NCI-H2227 (cell line): ENCODE data around the gene IRGQ.
A peak's percentile ranks its signal among the peaks of the same experiment; 100 is the strongest.
"Not testable (repeated sequence)": the region's sequence is repeated elsewhere in the genome, so short reads cannot be mapped to it uniquely, and the experiment has no call there.

Source experiments
- DNase-seq: peaks from one replicate; lab custom pipeline; 2025; ENCODE audit not compliant: unreplicated experiment; lab: John Stamatoyannopoulos, UW

The IRGQ gene

DNA sequence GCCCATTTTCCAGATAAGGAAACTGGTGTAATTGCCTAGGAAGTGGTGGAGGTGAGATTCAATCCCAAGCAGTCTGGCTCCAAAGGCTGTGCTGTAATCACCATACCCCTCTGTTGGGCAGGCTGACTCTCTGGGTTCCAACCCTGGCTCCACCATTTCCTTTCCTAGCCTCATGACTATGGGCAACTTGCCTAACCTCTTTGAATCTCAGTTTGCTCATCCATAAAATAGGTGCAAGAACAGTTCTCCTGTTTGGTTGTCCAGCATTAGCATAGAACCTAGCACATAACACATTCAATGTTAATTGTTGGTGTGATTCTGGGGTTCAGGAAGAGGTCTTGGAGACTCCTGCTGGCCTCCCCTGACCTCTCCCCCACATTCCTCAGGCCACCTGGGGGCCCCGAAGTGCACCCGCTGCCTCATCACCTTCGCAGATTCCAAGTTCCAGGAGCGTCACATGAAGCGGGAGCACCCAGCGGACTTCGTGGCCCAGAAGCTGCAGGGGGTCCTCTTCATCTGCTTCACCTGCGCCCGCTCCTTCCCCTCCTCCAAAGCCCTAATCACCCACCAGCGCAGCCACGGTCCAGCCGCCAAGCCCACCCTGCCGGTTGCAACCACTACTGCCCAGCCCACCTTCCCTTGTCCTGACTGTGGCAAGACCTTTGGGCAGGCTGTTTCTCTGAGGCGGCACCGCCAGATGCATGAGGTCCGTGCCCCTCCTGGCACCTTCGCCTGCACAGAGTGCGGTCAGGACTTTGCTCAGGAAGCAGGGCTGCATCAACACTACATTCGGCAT is 2.7 kb upstream of the IRGQ start:
- DNase-seq, result no peak

DNA sequence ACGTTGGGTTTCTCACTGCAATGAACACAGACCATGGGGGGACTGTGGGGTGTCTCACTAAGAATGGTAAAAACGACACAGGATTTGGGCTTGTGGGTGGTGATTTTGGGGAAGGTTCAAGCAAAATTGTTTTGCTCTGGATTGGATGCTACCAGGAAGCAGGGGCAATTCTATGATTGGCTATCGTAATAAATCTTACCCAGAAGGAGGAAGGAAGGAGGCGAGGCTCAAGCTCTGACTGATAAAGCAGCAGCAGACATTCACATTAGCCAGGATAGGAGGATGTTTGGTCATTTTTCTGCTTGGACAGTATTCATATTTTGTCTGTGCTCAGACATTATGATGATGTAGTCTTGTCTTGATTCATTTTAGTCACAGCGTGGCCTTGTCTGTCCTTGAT is 1.9 kb upstream of the IRGQ start:
- no peak for DNase-seq

DNA sequence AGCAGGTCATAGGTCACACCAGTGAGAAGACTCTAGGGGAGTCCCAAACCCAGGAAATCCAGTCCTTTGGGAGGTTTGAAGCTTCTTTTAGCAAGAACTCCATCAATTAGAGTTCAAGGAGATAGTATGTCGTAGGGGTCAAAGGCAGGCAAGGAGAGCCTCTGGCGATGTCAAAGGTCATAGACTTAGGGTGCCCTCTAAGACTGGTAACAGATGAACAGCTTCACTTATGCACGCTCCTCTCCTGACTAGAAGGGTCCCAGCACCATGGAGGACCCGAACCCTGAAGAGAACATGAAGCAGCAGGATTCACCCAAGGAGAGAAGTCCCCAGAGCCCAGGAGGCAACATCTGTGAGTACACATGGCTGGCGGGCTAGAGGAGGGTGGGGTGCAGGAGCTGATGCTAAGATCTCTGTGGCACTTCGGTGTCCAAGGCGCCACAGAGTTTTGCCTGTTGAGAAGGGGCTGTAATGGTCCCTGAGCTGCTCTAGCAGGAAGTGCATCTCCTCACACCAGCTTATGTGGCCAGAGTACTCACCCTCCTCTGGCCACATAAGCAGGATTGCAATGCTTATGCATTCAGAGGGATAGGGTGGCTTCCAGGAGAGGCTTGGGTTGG is 1.0 kb upstream of the IRGQ start:
- DNase-seq, result no peak

DNA sequence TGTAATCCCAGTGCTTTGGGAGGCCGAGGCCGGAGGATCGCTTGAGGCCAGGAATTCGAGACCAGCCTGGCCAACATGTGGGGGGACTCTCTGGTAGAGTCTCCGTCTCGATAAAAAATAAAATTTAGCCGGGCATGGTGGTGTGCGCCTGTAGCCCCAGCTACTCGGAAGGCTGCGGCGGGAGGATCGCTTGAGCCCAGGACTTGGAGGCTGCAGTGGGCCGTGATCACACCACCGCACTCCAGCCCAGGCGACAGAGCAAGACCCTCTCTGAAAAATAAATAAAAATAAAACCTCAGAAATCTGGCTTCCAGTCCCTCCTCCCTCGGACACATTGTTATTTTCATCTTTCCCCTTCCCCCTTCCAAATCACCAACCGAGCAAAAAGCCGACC is 332 bp downstream of the IRGQ start:
- DNase-seq, result no peak

DNA sequence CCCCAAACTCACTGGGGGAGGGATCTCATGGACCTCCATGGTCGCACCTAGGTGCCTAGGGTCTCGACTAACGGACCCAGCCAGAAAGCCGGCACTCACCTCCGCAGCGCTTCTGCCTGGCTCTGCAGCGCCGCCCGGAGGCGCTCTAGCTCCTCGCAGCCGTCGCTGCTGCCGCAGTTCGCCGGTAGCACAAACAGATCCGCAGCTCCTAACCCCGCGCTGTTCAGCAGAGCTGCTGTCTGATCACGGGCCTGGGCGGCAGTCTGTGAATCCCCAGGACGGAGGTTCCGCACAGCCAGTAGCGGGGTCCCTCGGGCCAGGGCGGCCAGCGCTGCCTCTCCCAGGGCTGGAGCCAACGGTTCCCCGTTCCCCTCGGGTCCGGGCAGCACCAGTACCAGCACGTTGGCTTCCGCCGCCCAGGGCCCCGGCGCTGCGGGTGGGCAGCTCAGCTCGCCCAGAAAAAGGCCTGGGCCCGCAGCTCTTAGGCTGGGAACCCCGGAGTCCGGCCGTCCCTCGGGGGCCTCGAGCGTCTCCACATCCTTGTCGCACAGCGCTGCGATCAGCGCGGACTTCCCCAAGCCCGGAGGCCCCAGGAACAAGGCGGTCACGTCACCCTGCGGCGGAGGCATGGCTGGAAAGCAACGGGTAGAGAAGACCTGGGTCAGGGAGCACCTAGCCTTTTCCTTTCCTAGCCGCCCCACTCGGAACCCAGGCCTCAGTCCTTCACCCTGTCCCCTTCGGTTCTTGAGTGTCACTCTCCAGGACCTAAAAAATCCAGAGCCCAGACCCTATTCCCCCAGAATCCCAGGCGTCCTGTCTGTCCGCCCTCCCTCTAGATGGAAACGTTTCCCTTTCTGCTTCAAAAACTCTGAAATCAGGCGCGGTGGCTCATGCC is 977 bp downstream of the IRGQ start:
- DNase-seq, result peak; percentile 75

- DNase-seq, result no peak
Measured at GRCh38 chr19:43594081-43594697, 1.7 kb downstream of the IRGQ start.

GRCh38 chr19:43592800-43593350 is 3.1 kb downstream of the IRGQ start:
- DNase-seq, result no peak

DNA sequence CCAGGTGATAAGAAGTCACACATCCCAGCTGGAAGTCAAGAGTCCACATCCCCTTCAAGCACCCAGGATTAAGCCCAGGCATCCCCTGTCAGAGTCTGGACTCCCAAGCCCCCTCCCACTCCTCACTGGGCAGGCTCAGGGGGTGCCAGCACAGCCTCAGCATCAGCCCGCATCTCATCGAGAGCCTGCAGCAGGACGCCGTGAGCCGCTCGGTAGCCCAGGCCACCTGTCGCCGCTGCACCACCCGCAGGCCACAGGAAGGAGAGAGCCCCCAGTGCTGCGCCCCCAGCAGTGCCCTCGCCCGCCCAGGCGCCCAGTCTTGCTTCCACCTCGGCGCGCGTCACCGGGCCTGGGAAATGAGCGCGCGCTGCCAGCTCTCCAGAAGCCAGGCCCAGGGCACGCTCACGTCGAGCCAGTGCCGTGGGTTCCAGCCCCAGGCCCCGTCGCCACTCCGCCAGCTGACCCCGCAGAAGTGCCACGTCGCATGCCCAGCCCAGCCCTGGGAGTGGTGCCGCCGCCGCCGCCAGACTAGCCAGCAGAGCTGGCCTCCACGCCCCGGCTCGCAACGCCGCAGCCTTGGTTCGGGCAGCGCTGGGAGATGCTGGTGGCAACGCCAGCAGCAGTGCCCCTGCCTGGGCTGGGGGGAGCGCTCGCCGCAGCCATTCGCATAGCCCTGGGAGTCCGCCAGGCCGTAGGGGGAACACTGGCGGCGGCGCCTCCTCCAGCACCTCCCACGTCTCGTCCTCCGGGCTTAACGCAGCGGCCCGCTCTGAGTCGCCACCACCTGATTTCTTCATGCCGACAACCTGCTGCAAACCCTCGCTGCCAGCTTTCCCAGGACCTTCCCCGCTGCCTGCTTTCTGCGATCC is 3.8 kb downstream of the IRGQ start:
- DNase-seq, result no peak

GRCh38 chr19:43589678-43590077 is 6.3 kb downstream of the IRGQ start:
- DNase-seq, result no peak

GRCh38 chr19:43589277-43589676 is 6.7 kb downstream of the IRGQ start:
- no peak for DNase-seq

- DNase-seq, result not testable (repeated sequence)
Measured at GRCh38 chr19:43587029-43587428, 8.9 kb downstream of the IRGQ start.

DNA sequence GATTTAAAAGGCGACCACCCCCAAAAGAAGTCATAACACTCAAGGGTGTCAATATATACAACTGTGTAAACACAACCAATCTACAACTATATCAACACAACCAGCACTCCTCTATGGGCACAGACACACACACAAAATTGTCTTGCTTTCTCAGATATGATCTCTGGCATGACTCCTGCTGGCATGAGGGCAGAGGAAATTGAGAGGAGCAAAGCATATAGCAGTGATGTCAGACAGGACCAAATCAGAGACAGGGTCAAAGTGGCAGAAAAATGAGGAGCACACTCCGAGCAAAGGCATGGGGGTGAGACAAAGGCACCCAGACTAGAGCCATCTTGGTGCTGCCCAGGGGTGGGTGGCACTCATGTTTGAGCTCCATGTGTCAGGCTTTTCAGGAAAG is 9.6 kb downstream of the IRGQ start:
- no peak for DNase-seq

DNA sequence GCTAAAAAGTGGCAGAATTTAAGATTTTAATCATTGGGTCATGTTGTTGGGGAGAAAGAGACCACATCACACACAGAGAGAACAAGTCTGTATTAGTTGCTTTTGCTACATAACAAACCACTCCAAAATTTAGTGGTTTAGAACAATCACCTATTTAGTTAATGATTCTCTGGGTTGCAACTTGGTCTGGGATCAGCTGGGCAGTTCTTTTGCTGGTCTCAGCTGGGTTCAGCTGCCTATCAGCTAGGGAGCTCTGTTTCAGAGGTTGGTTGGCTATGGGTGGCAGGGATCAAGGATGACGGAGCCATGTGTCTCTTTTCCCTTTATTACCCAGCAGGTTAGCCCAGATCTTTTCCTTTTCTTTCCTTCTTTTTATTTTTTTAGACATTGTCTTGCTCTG is 11.4 kb downstream of the IRGQ start:
- DNase-seq, result no peak

DNA sequence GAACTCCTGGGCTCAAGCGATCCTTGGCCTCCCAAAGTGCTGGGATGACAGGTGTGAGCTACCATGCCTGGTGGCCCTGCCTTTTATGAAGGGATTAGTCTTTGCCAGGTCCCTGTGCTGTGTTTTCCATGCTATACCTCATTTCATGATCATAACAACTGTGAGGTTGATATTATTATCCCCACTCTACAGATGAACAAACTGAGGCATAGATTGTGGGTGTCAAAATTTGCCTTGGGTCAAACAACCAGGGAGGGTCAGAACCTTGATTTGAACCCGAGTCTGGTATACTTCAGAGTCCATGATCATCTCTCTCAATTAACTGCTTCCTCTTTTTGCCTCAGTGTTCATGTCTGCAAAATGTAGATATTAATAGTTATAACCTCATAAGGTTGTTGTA is 13.4 kb downstream of the IRGQ start:
- no peak for DNase-seq

DNA sequence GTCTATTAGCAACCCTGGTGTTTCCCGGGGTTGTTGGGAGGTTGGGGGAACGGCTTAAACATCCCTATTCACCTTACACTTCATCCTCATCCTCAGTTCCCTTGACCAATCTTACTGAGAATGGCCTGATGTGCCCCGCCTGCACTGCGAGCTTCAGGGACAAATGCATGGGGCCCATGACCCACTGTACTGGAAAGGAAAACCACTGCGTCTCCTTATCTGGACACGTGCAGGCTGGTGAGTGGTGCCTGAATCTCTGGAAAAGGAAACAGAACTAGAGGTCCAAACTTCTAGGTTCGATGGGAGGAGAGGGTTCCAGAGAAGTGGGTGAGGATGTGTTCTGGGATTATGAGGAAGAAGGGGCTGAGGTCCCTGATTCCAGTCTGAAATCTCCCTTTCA is 14.5 kb downstream of the IRGQ start:
- DNase-seq, result no peak

DNA sequence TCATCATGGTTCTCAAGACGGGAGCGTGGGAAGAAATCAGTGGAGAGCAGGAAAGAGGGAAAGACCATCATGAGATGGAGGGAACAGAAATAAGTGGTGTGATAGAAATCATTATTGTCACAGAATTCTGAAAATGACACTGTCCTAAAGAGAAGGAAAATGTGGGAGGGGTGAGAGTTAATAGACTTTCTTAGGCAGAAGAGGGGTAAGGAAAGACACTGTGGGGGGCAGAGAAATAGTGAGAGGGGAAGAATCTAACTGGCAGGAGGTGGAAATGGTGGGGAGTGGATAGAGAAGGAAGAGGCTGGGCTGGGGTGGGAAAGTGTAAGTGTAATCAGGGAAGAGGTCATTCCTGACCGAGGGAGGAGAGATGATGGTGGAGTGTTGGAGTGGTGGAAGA is 17.1 kb downstream of the IRGQ start:
- DNase-seq, result no peak

- DNase-seq, result peak; percentile 82
Measured at GRCh38 chr19:43575955-43576878, 19.7 kb downstream of the IRGQ start.

- peak; percentile 97 for DNase-seq
Measured at GRCh38 chr19:43575156-43575950, 20.6 kb downstream of the IRGQ start, which contains the start of the genes PINLYP and XRCC1. Gene PINLYP (plus strand): TSS chr19:43575801. CDS start chr19:43577192, 1,391 bp downstream. Gene XRCC1 (minus strand): TSS chr19:43575527. CDS start chr19:43575458, 69 bp downstream.
